ENCODE data around the gene SALL2. TPM values are rescaled to one million over a fixed set of nuclear protein-coding genes. Genes with fewer than 3 reads are reported as not detected.
"Not testable (repeated sequence)": the region's sequence is repeated elsewhere in the genome, so short reads cannot be mapped to it uniquely, and the experiment has no call there.

The SALL2 gene
- polyA plus RNA-seq, 1 of the 3 experiments (the other 2 are of a cell fraction): 9.1 TPM

GRCh38 chr14:21556378-21557083 lies 30.4 kb upstream of the SALL2 start (continued):
- TF ChIP-seq IRF3 (IDR thresholded peaks at IDR 0.05; ENCODE audit: low read depth, low read length): no peak
- TF ChIP-seq EP300 (IDR thresholded peaks at IDR 0.05; ENCODE audit: borderline replicate concordance in 1 of 2, low read depth in 1 of 2, low read length in 1 of 2): no peak

GRCh38 chr14:21553266-21553665 lies 27.1 kb upstream of the SALL2 start:
- Histone ChIP-seq H3K9me3 (no peaks in the 10 kb centered on the region), H3K9me2 (no peaks in the 10 kb centered on the region), H3K4me3 (ENCODE audit: low read depth in 2 of 2, low read length in 1 of 2) (no peak overlapping the region), H3K9ac (no peak overlapping the region), H3K36me3 (replicated peaks in 1 of 2; ENCODE audit: control insufficient read depth in 1 of 2, insufficient read depth in 2 of 2, low read length in 1 of 2) (no peaks in the 10 kb centered on the region), H3K27me3 (ENCODE audit: insufficient read depth) (no peaks in the 10 kb centered on the region), H4K20me1 (ENCODE audit: insufficient read depth) (no peaks in the 10 kb centered on the region), H3K4me2 (no peak overlapping the region), H3K79me2 (ENCODE audit: insufficient read depth) (no peaks in the 10 kb centered on the region), H3K4me1 (ENCODE audit: control insufficient read depth in 1 of 2, insufficient read depth in 2 of 2, low read depth in 1 of 2, low read length in 1 of 2) (no peaks in the 10 kb centered on the region; a peak in 1 of 4 replicates), H2AFZ (ENCODE audit: low read depth) (no peak overlapping the region), H3K27ac (ENCODE audit: low read depth in 2 of 2, low read length in 1 of 2) (no peak overlapping the region), H3F3A (replicated peaks; ENCODE audit: insufficient read depth) (no peaks in the 10 kb centered on the region)
- ChIA-PET CTCF (interaction anchor here (1.1 kb wide), 1 partner anchor 76 kb away, joined by 3 read pairs; the partner anchor contains the start of genes RAB2B and TOX4), POLR2A (no interaction called here)
- no peak for DNase-seq
- no peak for TF ChIP-seq MXI1 (IDR thresholded peaks at IDR 0.05; ENCODE audit: low read depth, low read length)
- no peak for TF ChIP-seq SIN3A (IDR thresholded peaks at IDR 0.05; ENCODE audit: borderline replicate concordance, low read depth, low read length)
- 42% methylated on average over 3 of the region's 3 CpGs for WGBS (ENCODE audit: low lambda C conversion rate)

GRCh38 chr14:21544588-21544987 lies 18.4 kb upstream of the SALL2 start:
- H3K4me3 ChIP-seq (ENCODE audit: low read depth in 2 of 2, low read length in 1 of 2); H4K20me1 ChIP-seq (ENCODE audit: insufficient read depth); H3F3A ChIP-seq (replicated peaks; ENCODE audit: insufficient read depth); H3K9me3 ChIP-seq; H3K4me2 ChIP-seq; POLR2A ChIA-PET; H3K27ac ChIP-seq (ENCODE audit: low read depth in 2 of 2, low read length in 1 of 2); H3K27me3 ChIP-seq (ENCODE audit: insufficient read depth); H2AFZ ChIP-seq (ENCODE audit: low read depth); H3K9me2 ChIP-seq; H3K36me3 ChIP-seq (replicated peaks in 1 of 2; ENCODE audit: control insufficient read depth in 1 of 2, insufficient read depth in 2 of 2, low read length in 1 of 2); DNase-seq; H3K4me1 ChIP-seq (ENCODE audit: control insufficient read depth in 1 of 2, insufficient read depth in 2 of 2, low read depth in 1 of 2, low read length in 1 of 2); H3K9ac ChIP-seq; H3K79me2 ChIP-seq (ENCODE audit: insufficient read depth): not testable (repeated sequence)
- CTCF ChIA-PET: interaction anchor here (0.7 kb wide), 1 partner anchor 1383 kb away, joined by 3 read pairs; no protein-coding TSS in a partner anchor
- 93% methylated on average over 7 of the region's 7 CpGs for WGBS (ENCODE audit: low lambda C conversion rate)

- Histone ChIP-seq H3K9me3 (no peaks in the 10 kb centered on the region), H3K4me3 (ENCODE audit: low read depth in 2 of 2, low read length in 1 of 2) (no peak overlapping the region), H3K9ac (no peak overlapping the region), H3K27ac (ENCODE audit: low read depth in 2 of 2, low read length in 1 of 2) (no peak overlapping the region), H3K36me3 (replicated peaks in 1 of 2; ENCODE audit: control insufficient read depth in 1 of 2, insufficient read depth in 2 of 2, low read length in 1 of 2) (no peaks in the 10 kb centered on the region), H3K4me2 (no peak overlapping the region), H3K79me2 (ENCODE audit: insufficient read depth) (no peaks in the 10 kb centered on the region), H4K20me1 (ENCODE audit: insufficient read depth) (no peaks in the 10 kb centered on the region), H2AFZ (ENCODE audit: low read depth) (no peak overlapping the region), H3K27me3 (ENCODE audit: insufficient read depth) (no peaks in the 10 kb centered on the region; the same call in 1 of the 2 replicates), H3K9me2 (no peaks in the 10 kb centered on the region), H3F3A (replicated peaks; ENCODE audit: insufficient read depth) (no peaks in the 10 kb centered on the region), H3K4me1 (ENCODE audit: control insufficient read depth in 1 of 2, insufficient read depth in 2 of 2, low read depth in 1 of 2, low read length in 1 of 2) (no peaks in the 10 kb centered on the region; a peak in 1 of 4 replicates)
- ChIA-PET POLR2A (no interaction called here), CTCF (interaction anchor here (0.7 kb wide), 1 partner anchor 1384 kb away, joined by 3 read pairs; no protein-coding TSS in a partner anchor)
- 53% methylated on average over 5 of the region's 5 CpGs for WGBS (ENCODE audit: low lambda C conversion rate)
- DNase-seq: no peak
- no peak for TF ChIP-seq GABPA (IDR thresholded peaks at IDR 0.05; ENCODE audit: low read depth)
- no peak for TF ChIP-seq RCOR1 (IDR thresholded peaks at IDR 0.05; ENCODE audit: low read length)
- no peak for TF ChIP-seq USF2 (IDR thresholded peaks at IDR 0.05; ENCODE audit: borderline replicate concordance, low read depth, low read length)
Measured at GRCh38 chr14:21543963-21544362, 17.8 kb upstream of the SALL2 start.

Data from SK-N-SH (cell line).